ENCODE results near the gene CPEB3. TPM values are rescaled to one million over a fixed set of nuclear protein-coding genes. Genes with fewer than 3 reads are reported as not detected.
A peak's percentile ranks its signal among the peaks of the same experiment; 100 is the strongest.
"Not testable (repeated sequence)": the region's sequence is repeated elsewhere in the genome, so short reads cannot be mapped to it uniquely, and the experiment has no call there.

The CPEB3 gene
- total and polyA plus RNA-seq, 11 donors = 1.5 to 17.2 (median 9.9) TPM

- H3K27ac ChIP-seq = no peak overlapping the region
- H3K4me1 ChIP-seq = peaks cover 0 to 7% (median 0%) of the 10 kb centered on the region in 12 donors
- ATAC-seq (no peak), DNase-seq (no peak)
- peaks cover 0 to 100% (median 95%) of the 10 kb centered on the region in 9 donors for H3K36me3 ChIP-seq
- H3K4me3 ChIP-seq = no peak overlapping the region
- 90 to 95% (median 91%) methylated on average over 4 of the region's 4 CpGs for WGBS, 4 donors
- intact Hi-C loops (cut with DNase I) = no loop called here
- H3K27me3 ChIP-seq = no peaks in the 10 kb centered on the region
- no peaks in the 10 kb centered on the region for H3K9me3 ChIP-seq
- TF ChIP-seq CTCF (IDR thresholded peaks at IDR 0.05) = no peak
- TF ChIP-seq POLR2A (IDR thresholded peaks at IDR 0.05) = no peak
These were observed 263.7 kb downstream of the CPEB3 start for GRCh38 chr10:92027141-92027540.

GRCh38 chr10:92025340-92025739, 265.5 kb downstream of the CPEB3 start:
- H3K9me3 ChIP-seq; H3K27ac ChIP-seq; DNase-seq; H3K4me3 ChIP-seq; intact Hi-C loops (cut with DNase I); H3K4me1 ChIP-seq; H3K27me3 ChIP-seq: not testable (repeated sequence)
- ATAC-seq = peak in 1 of 4 donors; percentile 13
- 91 to 99% (median 97%) methylated on average over 3 of the region's 3 CpGs for WGBS, 4 donors
- peaks cover 0 to 99% (median 87%) of the 10 kb centered on the region in 9 donors for H3K36me3 ChIP-seq

GRCh38 chr10:92024700-92025099, 266.2 kb downstream of the CPEB3 start:
- H3K4me3 ChIP-seq = no peak overlapping the region
- peaks cover 0 to 99% (median 85%) of the 10 kb centered on the region in 9 donors for H3K36me3 ChIP-seq
- 49 to 67% (median 57%) methylated on average over 4 of the region's 4 CpGs for WGBS, 4 donors
- no peaks in the 10 kb centered on the region for H3K9me3 ChIP-seq
- H3K27me3 ChIP-seq = no peaks in the 10 kb centered on the region
- DNase-seq (no peak), ATAC-seq (peak in 2 of 4 donors; percentile 64 to 79)
- peak overlapping the region in 3 of 12 donors; percentile 4 to 13 (median 11) for H3K27ac ChIP-seq
- no peak for TF ChIP-seq CTCF (IDR thresholded peaks at IDR 0.05)
- TF ChIP-seq POLR2A (IDR thresholded peaks at IDR 0.05) = no peak
- intact Hi-C loops (cut with DNase I) = no loop called here
- H3K4me1 ChIP-seq = peaks cover 0 to 7% (median 0%) of the 10 kb centered on the region in 12 donors

GRCh38 chr10:92014620-92015019, 276.3 kb downstream of the CPEB3 start:
- Histone ChIP-seq H3K36me3 (peaks cover 0 to 96% (median 86%) of the 10 kb centered on the region in 9 donors), H3K27ac (no peak overlapping the region), H3K4me3 (no peak overlapping the region), H3K27me3 (no peaks in the 10 kb centered on the region), H3K4me1 (no peaks in the 10 kb centered on the region), H3K9me3 (no peaks in the 10 kb centered on the region)
- no peak for ATAC-seq
- intact Hi-C loops (cut with DNase I) = no loop called here
- TF ChIP-seq CTCF (IDR thresholded peaks at IDR 0.05) (no peak), POLR2A (IDR thresholded peaks at IDR 0.05) (no peak)
- DNase-seq = no peak
- 95 to 100% (median 96%) methylated on average over 1 of the region's 1 CpG for WGBS, 4 donors

- H3K4me1 ChIP-seq = no peaks in the 10 kb centered on the region
- H3K36me3 ChIP-seq = peaks cover 0 to 96% (median 82%) of the 10 kb centered on the region in 9 donors
- DNase-seq = no peak
- ATAC-seq = no peak
- H3K4me3 ChIP-seq = no peak overlapping the region
- no peaks in the 10 kb centered on the region for H3K9me3 ChIP-seq
- H3K27me3 ChIP-seq = no peaks in the 10 kb centered on the region
- intact Hi-C loops (cut with DNase I) = no loop called here
- H3K27ac ChIP-seq = no peak overlapping the region
- TF ChIP-seq CTCF (IDR thresholded peaks at IDR 0.05) (no peak), POLR2A (IDR thresholded peaks at IDR 0.05) (no peak)
- WGBS, 4 donors = 94 to 98% (median 95%) methylated on average over 2 of the region's 2 CpGs
These were observed 279.2 kb downstream of the CPEB3 start for GRCh38 chr10:92011560-92012214.

All from heart left ventricle (tissue), 16 donors.